Left lung (tissue), 10 donors: ENCODE measurements around the gene KCNA1. TPM values are rescaled to one million over a fixed set of nuclear protein-coding genes. Genes with fewer than 3 reads are reported as not detected.

ENCODE experiments used
- ATAC-seq: fragments of 200-7000 bp; cut with Tn5 transposase; one replicate; pipeline ENCODE4 v1.9.1; 2020; ENCODE audit warnings: moderate library complexity
- DNase-seq, 4 donors: peaks; one replicate each; pipeline ENCODE4 v3.0.0-alpha.2; 2013 to 2020
- H3K27ac ChIP-seq, 2 donors: fragments of 200-600 bp; sonication (generic) in 1 of 2; one replicate each; pipeline versions ENCODE4 v1.5.0 to v1.8.0; 2020 to 2021
- H3K27me3 ChIP-seq, 2 donors: fragments of 200-600 bp; sonication (generic) in 1 of 2; one replicate each; pipeline versions ENCODE4 v1.5.0 to v1.8.0; 2020 to 2021
- H3K36me3 ChIP-seq, 2 donors: fragments of 200-600 bp; sonication (generic) in 1 of 2; one replicate each; pipeline versions ENCODE4 v1.5.0 to v1.8.0; 2020 to 2021
- H3K4me1 ChIP-seq, 2 donors: fragments of 200-600 bp; one replicate each; pipeline ENCODE4 v1.8.0; 2021
- H3K4me3 ChIP-seq, 2 donors: fragments of 200-600 bp; sonication (generic) in 1 of 2; one replicate each; pipeline versions ENCODE4 v1.5.0 to v1.8.0; 2020 to 2021; ENCODE audit warnings: mild to moderate bottlenecking in 1 of 2
- H3K9me3 ChIP-seq, 2 donors: fragments of 200-600 bp; sonication (generic) in 1 of 2; one replicate each; pipeline versions ENCODE4 v1.5.0 to v1.8.0; 2020 to 2021
- CTCF ChIP-seq, 2 donors: fragments of 200-600 bp; sonication (generic) in 1 of 2; IDR thresholded peaks; one replicate each; pipeline versions ENCODE4 v1.5.0 to v1.8.0; 2021; ENCODE audit warnings: antibody characterized with exemption in 2 of 2
- intact Hi-C, 2 donors: fragments of 100-400 bp; cut with DNase I; formaldehyde crosslinking; loops; one replicate each; pipeline versions ENCODE4 v1.11.2 to v1.14.2; 2022
- polyA plus RNA-seq, 6 donors: library from polyadenylated mRNA; unstranded; fragments of 120-200 nt; gene quantifications; one replicate each; pipeline ENCODE4 v1.2.1, GENCODE V29; 2013; ENCODE audit not compliant: insufficient read length in 6 of 6
- total RNA-seq, 2 donors: library from RNA; stranded (reverse); fragmentation: NEBNext Ultra II Directional; extraction: Animal tissue kit (Norgen Biotek cat#: 25700); gene quantifications; one replicate each; pipeline ENCODE4 v1.2.1, GENCODE V29; 2021
- donor health status: DM: no; HTN: yes; CAD: no.
- donor health status: DM: no; HTN: no; CAD: no.

Gene KCNA1
- total and polyA plus RNA-seq, 8 donors, result 0.08 to 0.09 TPM; not detected in 6

GRCh38 chr12:4958697-4959375, 49.1 kb downstream of the KCNA1 start:
- TF ChIP-seq CTCF (IDR thresholded peaks at IDR 0.05), result no peak
- no peak for DNase-seq
- intact Hi-C loops, result no loop called here
- ATAC-seq, result no peak
- H3K27ac ChIP-seq, result no peak overlapping the region
- peaks cover 0 to 86% of the 10 kb centered on the region in 2 donors for H3K27me3 ChIP-seq
- H3K9me3 ChIP-seq, result no peaks in the 10 kb centered on the region
- no peak overlapping the region for H3K4me3 ChIP-seq
- no peaks in the 10 kb centered on the region for H3K4me1 ChIP-seq
- no peaks in the 10 kb centered on the region for H3K36me3 ChIP-seq

- Histone ChIP-seq H3K27me3 (peaks cover 0 to 87% of the 10 kb centered on the region in 2 donors), H3K4me1 (no peaks in the 10 kb centered on the region), H3K4me3 (no peak overlapping the region), H3K9me3 (no peaks in the 10 kb centered on the region), H3K27ac (no peak overlapping the region), H3K36me3 (no peaks in the 10 kb centered on the region)
- intact Hi-C loops, result no loop called here
- ATAC-seq (no peak), DNase-seq (no peak)
- TF ChIP-seq CTCF (IDR thresholded peaks at IDR 0.05), result no peak
These were observed 49.7 kb downstream of the KCNA1 start for GRCh38 chr12:4959381-4959780.

- Histone ChIP-seq H3K27me3 (peaks cover 0 to 88% of the 10 kb centered on the region in 2 donors), H3K4me1 (no peaks in the 10 kb centered on the region), H3K9me3 (no peaks in the 10 kb centered on the region), H3K27ac (no peak overlapping the region), H3K36me3 (no peaks in the 10 kb centered on the region), H3K4me3 (no peak overlapping the region)
- intact Hi-C loops, result no loop called here
- DNase-seq, result peak in 1 of 4 donors; percentile 74
- no peak for TF ChIP-seq CTCF (IDR thresholded peaks at IDR 0.05)
- ATAC-seq, result no peak
These were observed 50.3 kb downstream of the KCNA1 start for GRCh38 chr12:4960030-4960429.

GRCh38 chr12:4960547-4960946, 50.8 kb downstream of the KCNA1 start:
- no peaks in the 10 kb centered on the region for H3K36me3 ChIP-seq
- no peak overlapping the region for H3K4me3 ChIP-seq
- no peaks in the 10 kb centered on the region for H3K9me3 ChIP-seq
- no peak for DNase-seq
- TF ChIP-seq CTCF (IDR thresholded peaks at IDR 0.05), result no peak
- ATAC-seq, result no peak
- no peaks in the 10 kb centered on the region for H3K4me1 ChIP-seq
- peaks cover 0 to 88% of the 10 kb centered on the region in 2 donors for H3K27me3 ChIP-seq
- H3K27ac ChIP-seq, result no peak overlapping the region
- intact Hi-C loops, result no loop called here

GRCh38 chr12:4961311-4961710, 51.6 kb downstream of the KCNA1 start:
- no peaks in the 10 kb centered on the region for H3K36me3 ChIP-seq
- H3K4me3 ChIP-seq, result no peak overlapping the region
- peaks cover 0 to 85% of the 10 kb centered on the region in 2 donors for H3K27me3 ChIP-seq
- intact Hi-C loops, result no loop called here
- no peaks in the 10 kb centered on the region for H3K9me3 ChIP-seq
- no peak overlapping the region for H3K27ac ChIP-seq
- H3K4me1 ChIP-seq, result no peaks in the 10 kb centered on the region
- no peak for ATAC-seq
- no peak for TF ChIP-seq CTCF (IDR thresholded peaks at IDR 0.05)
- no peak for DNase-seq
